Measurements from ENCODE around the gene NUBPL.

DNA sequence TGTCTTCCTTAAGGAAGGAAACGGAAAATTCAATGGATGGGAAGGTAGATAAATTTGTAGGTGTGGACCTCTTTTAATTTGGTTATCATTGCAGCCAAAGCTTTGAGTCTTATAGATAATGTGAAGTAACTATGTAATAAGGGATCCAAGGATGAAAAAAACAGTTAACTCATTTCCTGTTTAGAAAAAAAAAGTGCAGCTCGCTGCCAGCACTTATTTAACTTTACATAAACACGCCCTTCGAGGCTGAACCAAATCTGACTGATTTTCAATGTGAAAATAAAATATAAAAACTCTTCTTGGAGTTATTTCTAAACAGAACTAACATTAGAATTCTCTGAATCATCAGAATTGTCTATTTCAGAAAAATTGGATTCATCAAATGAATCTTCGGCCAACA, 7.0 kb downstream of the NUBPL start:
- TF ChIP-seq, protein P1, sequence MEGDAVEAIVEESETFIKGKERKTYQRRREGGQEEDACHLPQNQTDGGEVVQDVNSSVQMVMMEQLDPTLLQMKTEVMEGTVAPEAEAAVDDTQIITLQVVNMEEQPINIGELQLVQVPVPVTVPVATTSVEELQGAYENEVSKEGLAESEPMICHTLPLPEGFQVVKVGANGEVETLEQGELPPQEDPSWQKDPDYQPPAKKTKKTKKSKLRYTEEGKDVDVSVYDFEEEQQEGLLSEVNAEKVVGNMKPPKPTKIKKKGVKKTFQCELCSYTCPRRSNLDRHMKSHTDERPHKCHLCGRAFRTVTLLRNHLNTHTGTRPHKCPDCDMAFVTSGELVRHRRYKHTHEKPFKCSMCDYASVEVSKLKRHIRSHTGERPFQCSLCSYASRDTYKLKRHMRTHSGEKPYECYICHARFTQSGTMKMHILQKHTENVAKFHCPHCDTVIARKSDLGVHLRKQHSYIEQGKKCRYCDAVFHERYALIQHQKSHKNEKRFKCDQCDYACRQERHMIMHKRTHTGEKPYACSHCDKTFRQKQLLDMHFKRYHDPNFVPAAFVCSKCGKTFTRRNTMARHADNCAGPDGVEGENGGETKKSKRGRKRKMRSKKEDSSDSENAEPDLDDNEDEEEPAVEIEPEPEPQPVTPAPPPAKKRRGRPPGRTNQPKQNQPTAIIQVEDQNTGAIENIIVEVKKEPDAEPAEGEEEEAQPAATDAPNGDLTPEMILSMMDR (IDR thresholded peaks at IDR 0.05; ENCODE audit: low read depth, low read length, poor library complexity, severe bottlenecking): no peak
- no peak for TF ChIP-seq EZH2phosphoT487 (IDR thresholded peaks at IDR 0.05; ENCODE audit: borderline replicate concordance, low read length)

Measured in DOHH2 (cell line).